NK-92 (cell line): ENCODE results near the gene MAP6.
"Not testable (repeated sequence)": the region's sequence is repeated elsewhere in the genome, so short reads cannot be mapped to it uniquely, and the experiment has no call there.

Experiments used
- DNase-seq: peaks from one replicate; lab custom pipeline; 2025; ENCODE audit not compliant: unreplicated experiment; lab: John Stamatoyannopoulos, UW

MAP6 gene

DNA sequence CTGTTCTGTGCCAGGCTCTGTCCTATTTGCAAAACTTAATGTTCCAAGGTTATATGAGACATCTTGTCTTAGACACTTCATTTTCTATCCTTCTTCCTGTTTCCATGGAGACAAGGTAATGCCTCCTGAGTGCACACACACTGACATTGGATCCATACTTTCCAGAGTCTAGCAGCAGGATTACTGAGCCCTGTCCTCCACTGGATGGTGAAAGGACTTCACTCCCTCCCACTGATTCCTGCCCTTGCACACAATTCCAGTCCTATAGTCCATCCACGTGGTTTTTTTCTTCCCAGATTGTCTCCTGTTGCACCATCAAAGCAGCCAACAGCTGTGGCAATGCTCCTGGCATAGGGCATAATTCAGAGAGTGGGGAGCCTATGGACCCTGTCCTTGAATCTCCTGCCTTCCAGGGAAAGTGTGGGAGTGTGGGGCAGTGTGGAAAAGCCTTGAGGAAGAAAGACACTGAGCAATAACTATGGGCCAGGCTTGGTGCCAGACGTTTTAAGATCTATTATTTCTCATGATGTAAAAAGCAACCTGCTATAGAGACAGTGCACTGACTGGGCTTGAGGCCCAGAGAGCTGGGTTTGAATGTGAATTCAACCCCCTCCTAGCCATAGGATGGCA lies 75.4 kb downstream of the MAP6 start:
- no peak for DNase-seq

DNA sequence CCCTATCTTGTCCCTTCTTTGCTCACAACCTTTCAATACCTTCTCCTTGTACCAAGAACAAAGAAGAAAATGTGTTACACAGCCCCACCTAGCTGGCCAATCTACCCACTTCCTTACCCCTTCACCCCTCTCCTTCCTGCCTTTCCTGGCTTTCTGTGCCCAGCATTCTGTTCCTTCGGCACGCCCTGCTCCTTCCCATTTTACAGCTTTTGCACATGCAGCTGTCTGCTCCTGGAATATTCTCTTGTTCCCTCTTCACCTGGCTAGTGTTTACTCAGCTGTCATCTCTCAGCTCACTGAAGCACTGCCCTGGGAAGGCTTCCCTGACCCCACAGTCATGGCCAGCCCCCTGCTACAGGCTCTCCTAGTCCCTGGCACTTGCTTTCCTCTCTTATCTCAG lies 76.1 kb downstream of the MAP6 start:
- DNase-seq = no peak

DNA sequence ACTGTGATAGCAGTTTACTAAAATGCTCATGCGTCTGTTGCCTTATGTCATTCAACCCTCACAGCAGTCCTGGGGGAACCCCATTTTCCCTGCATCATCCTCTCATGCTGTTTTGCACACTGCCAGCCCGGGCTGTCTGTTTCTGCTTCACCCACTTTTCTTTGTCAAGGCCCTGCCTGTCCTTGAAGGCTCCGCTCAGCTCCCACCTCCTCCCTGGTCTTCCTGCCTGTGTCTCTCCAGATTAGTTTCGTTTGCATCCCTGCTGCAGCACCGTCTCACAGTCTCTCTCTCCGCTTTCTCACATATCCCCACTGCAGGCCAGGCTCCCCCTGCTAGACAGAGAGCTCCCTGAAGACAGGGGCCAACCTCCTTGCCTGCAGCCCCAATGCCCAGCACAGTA lies 76.9 kb downstream of the MAP6 start:
- no peak for DNase-seq

DNA sequence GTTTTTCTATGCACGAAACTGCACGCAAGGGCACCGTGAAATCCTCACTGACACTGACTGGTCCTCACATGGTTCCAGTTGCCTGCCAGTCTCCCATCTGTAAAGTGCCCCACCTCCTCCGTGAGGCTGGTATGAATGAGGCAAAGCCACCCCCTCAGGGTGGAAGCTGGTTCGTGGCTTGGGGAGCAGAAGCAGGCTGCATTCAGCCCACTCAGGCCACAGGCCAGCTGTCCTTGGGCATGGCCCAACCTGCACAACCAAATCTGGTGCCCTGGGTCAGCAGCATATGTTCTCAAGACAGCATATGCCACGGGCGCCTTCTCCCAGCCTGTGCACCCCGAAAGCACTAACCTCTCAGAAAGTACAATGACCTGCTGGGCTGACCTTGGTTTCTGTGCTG lies 77.5 kb downstream of the MAP6 start:
- no peak for DNase-seq

DNA sequence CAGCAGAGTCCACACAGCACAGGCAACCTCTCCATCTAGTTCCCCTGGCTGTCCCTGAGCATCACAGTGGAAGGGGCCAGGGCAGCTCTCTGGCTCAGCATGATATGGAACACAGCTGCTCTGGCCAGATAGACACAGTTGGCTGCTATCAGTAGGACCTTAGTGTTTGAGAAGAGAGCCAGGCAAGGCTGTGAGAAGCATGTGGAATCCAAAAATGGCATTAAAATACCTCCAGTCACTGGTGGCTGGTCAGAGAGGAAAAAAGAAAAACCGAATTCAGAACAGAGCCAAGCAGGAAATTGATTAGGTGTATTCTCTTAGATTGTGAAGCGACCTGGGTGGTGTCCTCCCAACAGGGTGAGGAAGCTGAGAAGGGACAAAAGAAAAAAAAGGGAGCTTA lies 78.9 kb downstream of the MAP6 start:
- no peak for DNase-seq

DNA sequence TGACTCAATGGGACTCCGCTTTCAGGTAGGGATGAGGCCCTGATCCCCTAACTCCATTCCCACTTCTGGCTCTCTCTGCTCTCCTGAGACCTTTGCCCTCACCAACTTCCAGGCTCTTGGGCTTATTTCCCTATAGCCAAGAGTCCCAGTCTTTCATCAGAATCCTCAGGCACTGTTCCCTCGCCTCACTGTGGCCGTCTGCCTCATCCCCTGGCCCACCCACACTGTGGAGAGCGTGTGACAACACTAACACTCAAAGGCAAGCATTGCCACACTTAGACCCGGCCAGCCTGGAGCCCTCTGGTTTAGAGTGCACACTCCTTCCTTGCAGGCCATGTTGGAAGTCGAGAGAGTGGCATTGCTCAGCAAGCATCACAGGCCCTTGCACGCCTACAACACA lies 79.8 kb downstream of the MAP6 start:
- DNase-seq = no peak

DNA sequence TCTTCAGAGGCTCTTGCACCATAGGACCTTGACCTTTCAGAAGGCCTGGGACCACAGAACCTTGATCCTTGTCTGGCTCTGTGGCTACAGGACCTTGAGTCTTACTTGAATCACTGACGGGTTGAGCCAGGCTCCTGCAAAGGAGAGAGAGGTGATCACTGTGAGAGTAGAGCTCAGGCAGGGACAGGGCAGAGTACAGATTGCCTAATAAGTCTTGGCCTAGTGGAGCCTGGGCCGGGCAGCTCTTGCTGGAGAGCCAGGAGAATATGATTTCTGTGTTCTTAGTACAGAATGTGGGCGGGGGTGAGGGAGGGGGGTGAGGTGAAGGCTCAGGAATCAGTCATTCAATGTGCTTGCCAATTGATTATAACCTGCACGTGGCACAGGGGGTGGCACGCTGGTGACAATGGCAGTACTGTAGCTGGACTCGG lies 80.8 kb downstream of the MAP6 start:
- DNase-seq = no peak

DNA sequence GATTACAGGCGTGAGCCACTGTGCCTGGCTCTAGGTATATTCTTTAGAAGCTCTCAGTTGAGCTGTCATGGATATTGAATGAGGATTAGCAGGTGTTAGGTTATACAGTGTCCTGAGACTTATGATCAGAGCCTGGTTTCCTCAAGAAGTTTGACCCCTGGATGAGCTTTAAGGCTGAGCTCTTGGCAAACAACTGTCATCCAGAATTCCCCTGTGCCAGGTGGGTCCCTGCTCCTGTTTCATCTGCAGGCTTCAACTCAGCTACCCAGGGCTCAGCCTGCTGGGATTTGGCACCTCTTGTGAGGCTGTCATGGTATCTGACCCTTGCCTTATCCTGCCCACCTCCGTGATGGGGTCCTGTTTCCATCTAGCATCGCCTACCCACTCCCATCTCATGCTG lies 82.4 kb downstream of the MAP6 start:
- no peak for DNase-seq

DNA sequence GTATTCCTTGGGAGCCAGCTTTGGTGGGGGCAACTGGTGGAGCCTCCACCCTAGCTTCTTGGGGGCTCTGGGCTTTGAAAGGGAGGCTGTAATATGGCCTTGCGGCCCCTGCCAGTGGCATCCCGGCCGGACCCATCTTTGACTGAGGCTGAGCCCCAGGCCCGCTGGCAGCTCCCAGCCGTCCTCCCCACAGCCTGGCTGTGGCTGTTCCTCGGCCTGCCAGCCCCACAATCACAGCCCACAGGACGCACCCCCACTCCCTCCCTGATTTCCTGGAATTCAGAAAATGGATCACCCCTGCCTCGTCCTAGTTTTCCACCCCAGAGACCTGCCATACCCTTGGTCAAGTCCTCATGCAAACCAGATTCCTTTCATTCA lies 83.6 kb downstream of the MAP6 start:
- no peak for DNase-seq

DNA sequence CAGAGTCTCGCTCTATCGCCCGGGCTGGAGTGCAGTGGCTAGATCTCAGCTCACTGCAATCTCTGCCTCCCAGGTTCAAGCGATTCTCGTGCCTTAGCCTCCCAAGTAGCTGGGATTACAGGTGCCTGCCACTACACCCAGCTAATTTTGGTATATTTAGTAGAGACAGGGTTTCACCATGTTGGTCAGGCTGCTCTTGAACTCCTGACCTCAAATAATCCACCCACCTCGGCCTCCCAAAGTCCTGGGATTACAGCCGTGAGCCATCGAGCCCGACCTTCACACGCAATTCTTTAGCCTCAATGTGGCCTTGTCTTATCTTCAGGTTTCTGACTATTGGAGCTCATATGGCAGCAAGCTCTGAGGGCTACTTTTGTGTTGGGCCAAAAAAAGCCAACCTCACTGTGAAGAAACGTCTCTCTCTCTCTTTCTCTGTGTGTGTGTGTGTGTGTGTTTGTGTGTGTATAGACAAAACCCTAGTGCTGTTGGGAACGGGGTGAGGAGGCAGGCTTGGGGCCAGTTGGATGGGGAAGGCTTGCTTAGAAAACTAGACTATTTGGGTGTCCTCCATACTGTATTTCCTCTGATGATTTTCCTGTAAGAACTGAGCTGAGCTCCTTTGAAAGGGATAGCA lies 84.1 kb downstream of the MAP6 start:
- DNase-seq = not testable (repeated sequence)

DNA sequence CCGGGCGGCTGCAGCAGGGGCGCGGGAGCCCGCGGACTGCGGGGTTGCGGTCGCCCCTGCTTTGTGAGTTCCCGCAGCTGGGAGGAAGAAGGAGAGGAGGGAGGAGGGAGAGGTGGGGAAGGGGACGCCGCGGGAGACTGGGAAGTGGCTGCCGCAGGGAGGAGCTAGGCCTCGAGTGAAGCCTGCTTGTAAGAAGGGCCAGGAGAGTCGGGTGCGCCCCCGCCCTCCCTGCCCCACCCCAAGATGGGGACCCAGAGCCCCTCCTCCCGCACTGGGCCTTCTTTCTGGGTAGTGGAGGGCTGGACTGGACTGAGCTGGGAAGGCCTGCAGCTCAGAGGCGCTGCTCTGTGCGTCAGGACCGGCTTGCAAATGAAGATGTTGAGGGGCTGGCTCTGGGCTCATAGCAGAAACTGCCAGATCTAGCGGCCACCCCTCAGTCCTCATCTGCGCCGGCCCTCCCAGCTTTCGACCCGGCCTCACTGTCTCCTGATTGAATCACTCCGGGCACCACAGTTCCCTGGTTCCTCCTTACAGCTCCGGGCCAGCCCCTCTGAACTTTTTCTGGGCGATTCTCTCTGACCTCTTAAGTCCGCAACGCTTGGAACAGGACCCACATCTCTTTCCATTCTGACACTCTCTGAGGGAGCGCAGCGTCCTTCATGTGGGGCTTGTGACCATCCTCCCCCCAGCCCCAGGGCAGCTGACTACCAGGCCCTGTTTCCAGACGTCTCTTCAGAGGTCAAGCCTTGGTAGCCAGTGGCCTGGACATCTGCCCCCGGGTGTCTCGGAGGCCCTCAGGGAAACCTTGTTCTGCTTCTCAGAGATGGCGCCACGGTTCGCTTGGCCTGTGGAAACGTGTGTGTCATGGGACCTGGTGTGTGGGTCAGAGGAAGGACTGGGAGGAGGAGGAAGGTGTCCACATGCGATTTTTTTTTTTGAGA lies 84.8 kb downstream of the MAP6 start:
- DNase-seq = no peak

DNA sequence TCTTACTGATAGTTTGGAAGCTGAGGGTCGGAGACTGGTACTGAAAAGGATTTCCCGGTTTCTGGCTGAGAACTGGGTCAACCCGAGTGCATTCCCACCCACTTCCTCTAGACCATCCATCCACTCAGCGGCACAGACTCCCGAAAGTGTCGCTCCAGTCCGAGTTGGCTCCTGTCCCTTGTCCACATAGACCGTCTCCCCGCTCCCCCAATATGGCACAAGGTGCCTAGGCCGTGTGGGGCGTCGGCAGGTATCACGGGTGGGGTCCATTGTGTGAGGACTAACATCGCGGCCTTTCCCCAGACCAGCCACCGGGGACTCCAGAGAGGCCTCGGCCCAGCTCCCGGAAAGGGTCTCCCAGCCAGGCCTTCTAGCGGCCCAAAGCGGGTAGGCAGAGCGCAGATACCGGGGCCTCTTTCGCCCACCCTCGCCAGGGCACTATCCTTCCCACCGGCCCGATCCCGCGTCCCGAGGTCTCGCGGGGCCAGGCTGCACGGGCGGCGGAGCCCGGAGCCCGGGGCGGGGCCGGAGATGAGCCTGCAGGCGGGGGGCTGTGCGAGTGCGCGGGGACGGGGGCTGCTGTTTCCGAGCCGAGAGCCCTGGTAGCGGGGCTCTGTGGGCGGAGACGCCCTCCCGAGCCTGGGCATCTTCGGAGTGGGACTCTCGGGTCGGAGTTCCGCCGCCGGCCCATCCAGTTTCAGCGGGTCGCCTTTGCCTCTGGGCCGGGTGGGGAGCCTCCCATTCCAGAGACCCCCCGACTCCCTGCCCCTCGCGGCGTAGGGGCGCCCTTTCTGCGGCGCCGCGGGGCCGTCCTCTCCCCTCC lies 85.7 kb downstream of the MAP6 start:
- DNase-seq = no peak

DNA sequence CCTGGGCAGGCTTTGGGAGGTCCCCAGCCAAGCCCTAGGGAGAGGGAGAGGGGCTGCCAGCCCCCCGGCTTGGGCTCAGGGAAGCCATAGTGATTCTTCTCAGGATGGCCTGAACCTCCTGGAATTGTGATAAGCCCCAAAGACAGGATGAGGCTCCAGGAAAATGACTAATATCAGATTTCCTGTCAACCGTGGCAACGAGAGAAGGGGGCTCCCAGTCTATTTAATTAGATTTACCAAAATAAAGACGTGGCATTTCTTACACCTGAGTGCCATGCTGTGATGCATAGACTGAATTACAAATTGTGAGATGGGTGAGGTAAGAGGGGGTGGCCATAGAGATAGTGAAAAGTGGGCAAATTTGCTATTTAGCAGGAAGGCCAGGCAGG lies 86.3 kb downstream of the MAP6 start:
- DNase-seq = no peak

DNA sequence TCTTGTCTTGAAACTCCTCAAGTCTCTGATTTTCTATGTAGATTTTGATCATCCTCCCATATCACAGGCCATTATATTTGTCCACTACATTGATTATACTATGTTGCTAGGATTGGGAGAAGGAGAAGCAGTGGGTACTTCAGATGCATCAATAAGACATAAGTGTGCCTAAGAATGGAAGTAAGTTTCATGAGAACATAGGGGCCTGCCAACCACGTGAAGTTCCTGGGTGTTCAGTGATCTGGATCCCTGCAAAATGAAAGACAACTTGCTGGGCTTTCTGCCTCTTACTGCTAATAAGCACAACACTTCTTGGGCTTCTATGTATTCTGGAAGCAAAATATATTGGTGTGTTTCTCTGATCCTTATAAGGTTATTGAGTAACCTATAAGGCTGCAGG lies 89.0 kb downstream of the MAP6 start:
- no peak for DNase-seq

DNA sequence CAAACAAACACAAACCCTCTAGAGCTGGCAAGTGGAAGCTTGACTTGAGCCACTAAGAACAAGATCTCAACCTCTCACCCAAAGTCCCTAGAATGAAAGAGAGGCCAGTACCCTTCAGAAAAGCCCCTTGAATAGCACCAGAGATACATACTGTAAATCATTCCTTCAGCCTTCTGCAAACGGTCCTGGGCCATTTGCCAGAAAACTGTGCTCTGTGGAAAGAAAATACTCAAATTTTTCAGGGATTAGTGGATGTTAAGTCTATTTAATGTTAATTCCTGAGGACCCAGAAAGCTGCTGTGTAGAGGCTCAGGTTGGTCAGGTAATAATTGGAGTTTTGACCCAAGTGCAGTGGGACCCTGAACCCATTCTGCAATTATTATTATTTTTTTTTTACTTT lies 89.9 kb downstream of the MAP6 start:
- no peak for DNase-seq

DNA sequence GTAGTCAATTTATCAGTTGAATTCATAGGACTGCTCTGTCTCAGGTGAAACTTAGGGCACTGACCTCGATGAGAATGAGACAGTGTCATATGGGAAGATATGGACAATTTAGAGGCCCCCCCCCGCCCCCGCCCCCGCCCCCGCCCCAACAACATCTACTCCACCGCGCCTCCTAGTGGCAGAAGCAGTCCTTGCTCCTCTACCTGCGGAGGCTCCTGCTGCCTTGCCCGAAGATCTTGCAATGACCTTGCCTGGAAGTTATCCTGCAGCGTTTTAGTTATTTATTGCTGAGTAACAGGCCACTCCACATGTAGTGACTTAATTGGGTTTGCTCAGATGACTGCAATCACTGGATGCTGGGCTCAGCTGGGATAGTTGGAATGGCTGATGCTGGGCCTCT lies 91.6 kb downstream of the MAP6 start:
- no peak for DNase-seq

DNA sequence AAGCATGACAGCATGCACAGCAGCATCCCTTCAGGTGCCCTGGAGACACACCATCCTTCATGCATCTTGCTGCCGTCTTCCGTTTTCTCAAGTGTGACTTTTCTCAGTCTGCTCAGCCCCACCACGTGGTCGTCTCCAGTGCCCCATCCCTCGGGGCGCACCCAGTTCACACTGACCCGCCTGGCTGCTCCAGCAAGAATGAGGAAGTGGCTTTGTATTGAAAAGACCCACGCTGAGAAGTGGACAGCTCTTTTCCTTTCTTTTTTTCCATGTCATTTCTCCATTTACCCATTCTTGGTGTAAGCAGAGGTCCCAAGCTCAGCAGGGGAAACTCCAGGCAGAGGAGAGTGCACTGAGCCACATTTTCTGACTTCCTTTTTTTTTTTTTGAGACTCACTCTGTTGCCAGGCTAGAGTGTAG lies 92.3 kb downstream of the MAP6 start:
- no peak for DNase-seq

DNA sequence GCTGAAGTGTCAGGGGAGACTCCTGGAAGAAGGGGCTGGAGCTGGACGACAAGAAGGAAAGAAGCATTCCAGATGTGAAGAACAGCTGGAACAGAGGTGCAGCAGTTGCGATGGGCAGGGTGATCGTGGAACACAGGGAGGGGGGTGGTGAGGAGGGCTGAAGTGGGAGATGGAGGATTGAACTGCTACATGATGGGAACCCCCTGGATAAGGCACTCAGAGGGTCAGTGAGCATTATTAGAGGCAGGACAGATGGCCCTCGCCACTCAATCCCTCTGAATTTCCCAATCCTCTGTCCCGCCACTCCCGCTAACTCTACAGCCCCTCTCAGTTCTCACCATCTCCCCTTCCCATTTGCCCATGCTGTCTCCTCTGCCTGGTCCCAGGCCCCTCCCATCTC lies 92.8 kb downstream of the MAP6 start:
- DNase-seq = no peak

DNA sequence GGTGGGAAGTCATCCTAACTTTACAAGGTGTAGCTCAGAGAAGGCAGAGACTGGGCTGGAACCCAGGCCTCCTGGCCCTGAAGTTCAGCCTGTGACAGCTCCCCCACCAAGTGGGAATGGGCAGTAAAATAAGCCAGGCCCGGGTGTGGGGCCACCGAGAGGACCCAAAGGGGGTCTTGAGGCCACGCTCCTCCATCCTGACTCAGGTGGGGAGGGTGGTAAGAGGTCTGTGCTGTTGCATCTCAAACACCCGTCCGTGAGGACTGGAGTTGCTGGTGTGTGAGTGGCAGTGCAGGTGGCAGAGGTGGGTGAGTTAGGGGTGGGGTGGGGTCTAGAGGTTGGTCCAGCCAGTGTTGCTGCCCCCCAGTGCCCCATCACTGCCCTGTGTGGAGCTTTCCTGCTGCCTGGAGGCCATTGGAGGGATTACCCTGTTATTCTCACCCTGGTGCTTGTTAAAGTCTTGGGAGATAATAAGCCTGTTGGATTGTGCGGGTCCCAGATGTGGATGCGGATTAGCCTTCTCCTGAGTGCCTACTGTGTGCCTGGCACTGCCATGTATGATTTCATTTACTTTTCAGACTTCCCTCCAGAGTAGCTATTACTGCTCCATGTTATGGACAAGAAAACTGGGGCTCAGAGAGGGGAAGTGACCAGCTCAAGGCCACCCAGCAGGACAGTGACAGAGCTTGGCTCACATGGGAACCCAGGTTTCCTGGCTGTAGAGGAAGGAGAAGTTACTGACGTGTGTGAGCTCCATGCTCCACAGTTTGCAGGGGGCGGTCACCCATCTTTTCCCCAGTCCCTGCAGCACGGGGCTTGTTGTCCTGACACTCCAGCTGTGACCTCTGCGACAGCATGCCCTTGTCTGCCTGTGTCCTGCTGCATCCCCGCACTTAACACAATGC lies 93.9 kb downstream of the MAP6 start:
- DNase-seq = no peak

DNA sequence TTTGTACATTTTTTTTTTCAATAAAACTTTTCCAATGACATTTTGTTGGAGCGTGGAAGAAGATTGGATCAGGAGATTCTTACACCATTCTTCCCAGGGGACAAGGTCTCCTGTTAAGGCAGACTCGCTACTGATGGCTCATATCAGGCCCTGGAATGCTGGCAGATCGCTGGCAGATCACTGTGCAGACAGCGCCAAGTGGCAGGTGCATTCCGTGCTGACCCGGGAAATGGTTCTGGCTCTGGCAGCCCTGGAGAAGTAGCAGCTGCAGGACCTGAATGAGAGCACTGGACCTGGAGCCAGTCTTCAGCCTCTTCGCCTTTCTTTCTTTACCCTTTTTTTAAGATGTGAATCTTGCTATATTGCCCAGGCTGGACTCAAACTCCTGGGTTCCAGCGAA lies 96.1 kb downstream of the MAP6 start:
- DNase-seq = no peak
